Measurements from ENCODE around the gene RNASEH2B.

Gene RNASEH2B

DNA sequence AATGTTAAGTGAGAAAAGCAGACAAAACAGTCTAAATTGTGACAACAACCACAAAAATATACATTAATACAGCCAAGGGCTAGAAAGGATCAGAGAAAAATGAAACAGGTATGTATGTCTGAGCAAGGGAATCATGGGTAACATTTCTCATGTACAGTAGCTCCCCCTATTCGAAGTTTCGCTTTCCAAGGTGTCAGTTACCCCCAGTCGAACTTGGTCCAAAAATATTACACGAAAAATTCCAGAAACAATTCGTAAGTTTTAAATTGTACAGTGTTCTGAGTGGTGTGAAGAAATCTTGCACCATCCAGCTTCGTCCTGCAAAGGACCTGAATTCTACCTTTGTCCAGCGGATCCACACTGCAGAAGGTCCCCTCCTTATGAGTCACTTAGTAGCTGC is 1.8 kb upstream of the RNASEH2B start:
- DNase-seq (ENCODE audit: low spot score), result no peak

DNA sequence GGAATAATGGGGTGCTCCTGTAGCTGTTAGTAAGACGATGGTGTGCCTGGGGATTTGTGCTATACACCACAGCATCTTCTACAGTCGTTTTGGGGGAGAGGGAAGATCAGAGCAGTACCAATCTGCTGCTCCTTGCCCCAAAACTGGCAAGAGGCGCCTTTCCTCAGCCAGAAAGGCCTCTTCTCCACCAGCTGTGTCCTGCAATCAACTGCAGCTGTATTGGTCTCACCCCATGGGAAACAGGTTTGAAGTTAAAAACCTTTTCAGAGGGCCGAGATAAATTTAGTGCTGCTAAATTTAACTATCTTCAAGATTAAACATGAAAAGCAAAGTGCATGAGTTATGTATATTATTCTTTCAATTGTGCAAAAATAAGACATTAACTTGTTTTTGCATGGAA is 1.2 kb upstream of the RNASEH2B start:
- no peak for DNase-seq (ENCODE audit: low spot score)

DNA sequence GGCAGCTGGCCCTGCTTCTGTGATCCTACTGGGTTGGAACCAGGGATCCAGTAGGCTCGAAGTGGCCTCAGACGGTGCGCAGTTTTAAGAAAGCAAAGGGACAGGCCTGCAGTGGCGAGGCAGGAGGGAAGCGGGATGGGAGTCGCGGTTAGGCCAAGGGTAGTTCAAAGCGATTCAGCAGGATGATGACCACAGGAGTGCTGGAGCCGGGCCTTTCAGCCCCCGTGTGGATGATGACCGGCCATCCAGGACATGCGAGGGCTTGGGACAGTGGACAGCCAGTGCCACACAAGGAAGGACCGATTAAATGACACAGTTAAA is 854 bp downstream of the RNASEH2B start:
- peak; percentile 31 for DNase-seq (ENCODE audit: low spot score)

DNA sequence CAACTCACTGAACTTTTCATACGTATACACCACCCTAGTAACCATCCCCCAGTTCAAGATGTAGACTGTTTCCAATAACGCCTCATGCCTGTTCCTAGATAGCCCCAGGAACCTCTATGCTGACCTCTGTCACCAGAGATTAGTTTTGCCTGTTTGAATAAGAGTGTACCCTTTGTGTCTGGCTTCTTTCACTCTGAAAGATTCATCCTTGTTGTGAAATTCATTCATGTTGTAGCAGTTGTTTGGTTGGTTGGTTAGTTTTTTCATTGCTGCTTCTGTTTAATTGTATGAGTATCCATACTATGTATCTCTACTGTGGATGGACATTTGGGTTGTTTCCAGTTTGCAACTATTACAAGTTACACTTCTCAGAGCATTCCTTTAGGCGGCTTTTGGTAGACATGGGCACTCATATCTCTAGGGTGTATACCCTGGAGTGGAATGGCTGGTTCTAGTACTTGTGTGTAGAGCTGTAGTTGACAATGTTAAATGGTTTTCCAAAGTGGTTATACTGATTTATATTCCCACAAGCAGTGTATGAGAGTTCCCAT is 1.6 kb downstream of the RNASEH2B start:
- DNase-seq (ENCODE audit: low spot score), result peak; percentile 17

DNA sequence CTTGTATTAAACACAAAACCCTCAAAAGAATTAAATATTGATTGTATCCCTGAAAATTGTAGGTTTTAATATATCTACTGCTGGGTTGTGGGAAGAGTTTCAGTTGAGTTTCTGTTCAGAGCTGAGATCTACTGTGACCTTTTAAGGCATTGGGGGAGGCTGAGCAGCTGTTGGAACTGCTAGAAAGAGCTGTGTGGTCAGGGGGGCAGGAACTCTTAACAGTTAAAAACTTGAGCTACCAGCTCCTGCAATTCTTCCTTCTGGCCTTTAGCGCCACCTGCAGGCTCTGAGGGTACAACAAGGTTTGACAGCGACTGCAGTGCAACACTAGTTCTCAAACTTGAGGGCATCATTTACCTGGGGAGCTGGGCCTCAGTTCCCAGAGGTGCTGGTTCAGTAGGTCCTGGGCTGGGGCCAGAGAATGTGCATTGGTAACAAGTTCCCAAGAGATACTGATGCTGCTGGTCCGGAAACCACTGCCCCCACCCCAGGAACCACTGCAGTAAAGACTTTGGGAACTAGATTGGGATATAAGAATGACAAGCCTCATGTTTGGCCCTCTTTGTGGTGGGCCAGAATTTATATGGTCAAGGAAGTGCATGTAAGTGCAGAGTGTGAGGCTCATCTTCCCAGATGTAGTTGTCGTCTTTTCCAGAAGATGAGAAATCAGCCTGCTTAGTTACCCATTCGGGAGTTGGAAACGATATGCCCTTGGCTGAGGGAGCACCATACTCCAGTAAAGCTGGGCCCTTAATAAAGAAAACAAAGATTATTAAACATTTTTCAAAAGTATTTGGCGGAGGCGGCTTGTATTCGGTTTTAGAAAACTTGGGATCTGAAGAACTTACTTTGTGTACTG is 2.6 kb downstream of the RNASEH2B start:
- peak; percentile 39 for DNase-seq (ENCODE audit: low spot score)

- no peak for DNase-seq (ENCODE audit: low spot score)
These were observed 3.3 kb downstream of the RNASEH2B start for GRCh38 chr13:50912851-50913250.

DNA sequence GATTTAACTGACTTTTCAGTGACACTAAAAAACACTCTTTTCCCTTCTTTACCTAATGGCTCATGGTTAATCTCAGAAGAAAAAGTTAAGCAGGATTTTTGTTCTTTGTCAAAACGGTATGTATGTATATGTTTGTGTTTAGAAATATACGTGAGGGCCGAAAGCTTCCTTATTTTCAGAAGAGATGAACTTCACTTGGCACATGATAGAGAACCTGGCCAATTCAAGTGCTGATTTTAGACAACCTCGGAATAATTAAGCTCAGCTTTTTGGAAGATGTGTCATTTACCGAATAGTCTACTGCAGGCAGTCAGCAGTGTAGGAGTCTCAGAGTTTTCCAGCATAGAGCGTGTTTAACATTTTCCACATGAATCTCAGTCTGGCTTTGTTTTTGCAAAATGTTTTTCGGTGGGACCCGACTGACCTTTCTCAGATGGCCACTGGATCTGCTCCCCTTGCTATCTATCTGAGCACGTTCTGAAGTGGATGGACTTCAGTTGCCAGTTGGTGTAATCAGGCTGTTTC is 4.6 kb downstream of the RNASEH2B start:
- DNase-seq (ENCODE audit: low spot score), result no peak

- no peak for DNase-seq (ENCODE audit: low spot score)
These were observed 5.3 kb downstream of the RNASEH2B start for GRCh38 chr13:50914848-50915247.

- DNase-seq (ENCODE audit: low spot score), result no peak
These were observed 6.0 kb downstream of the RNASEH2B start for GRCh38 chr13:50915565-50915964.

DNA sequence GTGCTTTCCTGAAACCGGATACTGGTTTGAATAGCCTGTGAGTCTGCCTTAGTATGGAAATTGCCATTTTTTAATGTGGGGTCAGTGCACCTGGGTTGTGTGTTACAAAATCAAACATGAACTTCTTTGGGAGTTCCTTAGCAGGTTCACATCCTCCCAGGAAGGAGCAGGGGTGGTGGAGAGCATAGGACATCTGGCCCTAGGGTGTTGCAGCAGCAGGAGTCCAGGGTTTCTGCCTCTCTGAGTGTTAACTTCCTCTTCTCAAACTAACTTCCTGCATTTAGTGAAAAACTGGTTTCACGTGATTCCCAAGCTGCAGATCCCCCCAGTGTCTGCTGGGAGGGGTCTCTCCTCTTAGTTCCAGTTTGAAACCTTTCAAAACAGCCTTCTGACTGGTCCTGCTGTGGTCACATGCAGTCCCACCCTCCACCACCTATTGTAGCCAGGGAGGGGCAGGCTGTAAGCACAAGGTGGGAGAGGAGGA is 7.2 kb downstream of the RNASEH2B start:
- DNase-seq (ENCODE audit: low spot score), result no peak

- DNase-seq (ENCODE audit: low spot score), result no peak
These were observed 8.0 kb downstream of the RNASEH2B start for GRCh38 chr13:50917572-50917971.

DNA sequence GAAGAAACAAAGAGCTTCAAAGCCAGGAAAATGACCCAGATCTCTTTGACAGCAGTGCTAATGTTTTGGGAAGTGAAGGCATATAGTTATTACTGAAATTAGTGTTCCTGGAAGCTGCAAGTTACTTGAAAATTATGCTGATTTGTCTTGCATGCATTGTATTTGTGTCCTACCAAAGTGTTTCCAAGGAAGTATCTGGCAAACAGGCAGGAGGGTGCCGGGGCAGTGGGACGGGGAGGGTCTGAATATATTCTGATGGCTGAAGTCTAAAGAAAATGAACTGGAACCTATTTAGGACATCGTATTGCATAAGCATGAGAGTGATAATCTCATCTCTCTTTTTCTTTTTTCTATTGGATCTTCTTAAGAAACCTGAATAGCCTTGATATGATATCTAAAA is 9.0 kb downstream of the RNASEH2B start:
- DNase-seq (ENCODE audit: low spot score), result no peak

- DNase-seq (ENCODE audit: low spot score), result no peak
These were observed 9.7 kb downstream of the RNASEH2B start for GRCh38 chr13:50919277-50919676.

DNA sequence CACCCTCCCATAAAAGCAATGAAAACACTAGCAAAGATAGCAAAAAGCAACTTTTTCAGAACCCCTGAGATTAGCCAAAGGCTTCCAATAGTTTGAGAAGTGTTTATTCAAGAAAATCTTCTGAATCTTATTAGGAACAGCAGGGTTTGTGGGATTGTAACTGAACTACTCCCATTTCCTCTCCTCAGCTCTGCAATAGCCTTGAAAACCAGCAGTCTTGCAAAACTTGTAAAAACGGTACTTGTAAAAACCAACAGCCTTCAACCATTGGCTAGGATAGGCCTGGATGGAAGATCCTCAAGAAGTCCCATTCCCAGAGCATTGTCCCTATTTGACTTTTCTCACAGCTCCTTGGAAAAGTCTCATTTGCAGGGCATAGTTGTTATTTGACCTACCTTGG is 12.1 kb downstream of the RNASEH2B start:
- DNase-seq (ENCODE audit: low spot score), result no peak

DNA sequence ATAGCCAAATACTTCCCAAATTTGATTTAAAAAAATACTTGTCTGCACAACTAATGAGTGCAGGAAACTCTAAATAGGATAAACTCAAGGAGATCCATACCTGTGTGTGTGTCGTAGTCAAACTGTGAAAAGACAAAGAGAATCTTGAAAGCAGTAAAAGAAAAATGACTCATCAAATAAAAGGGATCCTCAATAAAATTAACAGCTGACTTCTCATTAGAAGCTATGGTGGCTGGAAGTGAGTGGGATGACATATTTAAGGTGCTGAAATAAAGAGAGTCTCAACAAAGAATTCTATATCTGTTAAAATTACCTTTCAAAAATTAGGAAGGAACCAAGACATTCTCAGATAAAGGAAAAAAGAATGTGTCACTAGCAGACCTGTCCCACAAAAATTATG is 13.7 kb downstream of the RNASEH2B start:
- no peak for DNase-seq (ENCODE audit: low spot score)

GRCh38 chr13:50924025-50924424 is 14.4 kb downstream of the RNASEH2B start:
- no peak for DNase-seq (ENCODE audit: low spot score)

GRCh38 chr13:50927701-50928100 is 18.1 kb downstream of the RNASEH2B start:
- no peak for DNase-seq (ENCODE audit: low spot score)

DNA sequence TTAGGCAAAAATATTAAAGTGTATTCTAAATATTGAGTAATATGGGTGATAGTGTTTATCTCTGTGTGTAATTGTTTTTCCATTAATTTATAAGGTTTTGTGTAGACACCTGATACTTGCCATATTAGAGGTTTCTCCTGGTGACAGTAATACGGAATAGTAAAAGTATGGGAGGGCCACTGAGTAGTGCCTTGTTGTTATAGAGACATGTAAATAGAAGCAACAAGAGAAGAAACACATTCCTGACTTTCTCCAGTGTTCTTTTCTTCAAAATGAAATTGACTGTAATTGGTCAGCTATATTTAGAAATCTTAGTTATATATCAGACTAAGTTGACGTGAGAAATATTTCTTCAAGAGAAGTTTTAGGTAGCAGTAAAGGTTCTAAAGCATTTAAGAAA is 18.5 kb downstream of the RNASEH2B start:
- DNase-seq (ENCODE audit: low spot score), result no peak

- no peak for DNase-seq (ENCODE audit: low spot score)
These were observed 19.3 kb downstream of the RNASEH2B start for GRCh38 chr13:50928659-50929462.

DNA sequence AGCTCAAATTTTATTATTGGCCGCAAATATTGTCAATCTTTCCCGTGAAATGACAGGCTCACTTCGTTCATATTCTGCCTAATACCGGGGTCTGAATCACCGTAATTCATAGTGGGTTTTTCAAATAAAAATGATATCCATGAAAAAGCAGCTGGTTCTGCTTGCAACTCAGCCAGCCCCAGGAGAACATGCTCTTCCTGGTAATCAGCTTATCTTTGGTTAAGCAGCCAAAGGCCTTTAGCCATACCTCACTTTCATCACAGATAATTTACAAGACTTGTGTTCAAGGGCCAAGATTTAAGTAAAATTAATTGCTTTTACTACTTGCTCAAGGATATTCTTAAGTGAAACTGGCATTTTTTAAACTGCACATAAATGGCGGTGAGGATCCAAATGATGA is 22.5 kb downstream of the RNASEH2B start:
- DNase-seq (ENCODE audit: low spot score), result no peak

DNA sequence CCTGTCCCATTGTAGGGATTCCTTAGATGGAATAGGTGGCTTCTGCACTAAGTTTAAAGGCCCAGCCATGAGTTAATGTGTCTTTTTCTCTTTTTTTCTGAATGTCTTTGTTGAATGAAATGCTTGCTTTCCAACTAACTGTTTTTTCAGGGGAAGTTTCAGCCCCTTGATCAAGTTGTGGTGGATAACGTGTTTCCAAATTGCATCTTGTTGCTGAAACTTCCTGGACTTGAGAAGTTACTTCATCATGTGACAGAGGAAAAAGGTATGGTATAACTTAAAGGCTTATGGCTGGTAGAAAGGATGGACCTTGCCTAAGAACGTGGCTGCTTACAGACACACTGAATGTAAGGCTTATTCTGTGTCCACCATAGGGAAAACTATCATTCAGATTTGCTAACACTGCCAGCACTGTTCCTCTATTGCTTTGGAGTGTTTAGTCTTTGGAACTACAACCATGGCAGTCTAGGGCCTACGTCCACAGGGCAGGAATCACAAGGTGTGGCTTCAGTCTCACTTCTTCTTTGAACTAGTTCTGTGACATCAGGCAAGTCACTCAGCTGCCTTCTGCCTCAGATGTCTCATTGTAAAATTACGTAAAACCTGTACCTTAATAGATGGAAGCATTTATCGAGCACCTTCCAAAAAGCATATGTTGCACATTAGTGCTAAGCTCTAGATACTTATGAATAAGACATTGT is 25.3 kb downstream of the RNASEH2B start:
- no peak for DNase-seq (ENCODE audit: low spot score)

GRCh38 chr13:50936679-50937078 is 27.1 kb downstream of the RNASEH2B start:
- DNase-seq (ENCODE audit: low spot score), result no peak
